AG04450 (cell line): ENCODE data around the gene ELOVL3. TPM values are rescaled to one million over a fixed set of nuclear protein-coding genes. Genes with fewer than 3 reads are reported as not detected.

ENCODE experiments used
- CTCF ChIA-PET: fragments of 300-600, 350-600 bp; formaldehyde crosslinking; extraction: SDS; loops from one replicate; lab custom pipeline; 2022; ENCODE audit warnings: antibody characterized with exemption, inconsistent platforms; lab: Charles Lee
- POLR2A ChIA-PET: fragments of 350-600 bp; formaldehyde crosslinking; extraction: SDS; loops from one replicate; lab custom pipeline; 2021; ENCODE audit warnings: antibody characterized with exemption, inconsistent platforms; lab: Yijun Ruan, JAX
- DNase-seq: peaks from one replicate; pipeline ENCODE4 v3.0.0-alpha.2; 2011; ENCODE audit warnings: low read depth, low spot score
- H3K27ac ChIP-seq: one replicate; pipeline ENCODE4 v1.5.1; 2012; ENCODE audit warnings: low read depth, low read length, control low read depth
- H3K27me3 ChIP-seq: one replicate; pipeline ENCODE4 v1.6.0; 2012; ENCODE audit warnings: low read length; ENCODE audit not compliant: control insufficient read depth, insufficient read depth
- H3K4me3 ChIP-seq: 2 replicates; pipeline ENCODE4 v1.5.1; 2011; ENCODE audit warnings: mild to moderate bottlenecking, low read depth, low read length, control low read depth
- H3K9me3 ChIP-seq: 2 replicates; pipeline ENCODE4 v1.5.1; 2012; ENCODE audit warnings: low read length; ENCODE audit not compliant: control insufficient read depth, insufficient read depth
- polyA plus RNA-seq: library from polyadenylated mRNA; depleted of rRNA; stranded (reverse); fragments of >200 nt; gene quantifications from 2 replicates; pipeline ENCODE4 v1.2.3, GENCODE V29; 2011
- TF ChIP-seq, protein P1 (sequence below): IDR thresholded peaks from 2 replicates; pipeline ENCODE4 v1.5.1; 2011; ENCODE audit warnings: low read depth, low read length, control low read depth, inconsistent platforms

ELOVL3 gene
- polyA plus RNA-seq, 1 experiment: 0.16 TPM

DNA sequence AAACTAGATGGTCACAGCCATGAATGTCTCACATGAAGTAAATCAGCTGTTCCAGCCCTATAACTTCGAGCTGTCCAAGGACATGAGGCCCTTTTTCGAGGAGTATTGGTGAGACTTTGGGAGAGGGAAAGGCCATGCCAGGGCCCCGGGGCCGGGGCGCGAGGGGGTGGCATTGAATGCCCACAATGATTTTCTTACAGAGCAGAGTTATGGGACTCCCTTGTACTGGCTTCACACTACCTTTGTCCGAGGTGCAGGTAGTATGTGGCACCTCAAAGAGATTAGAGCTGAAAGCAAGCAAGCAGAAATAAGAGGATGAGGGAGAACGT is 407 bp downstream of the ELOVL3 start:
- H3K9me3 ChIP-seq: no peaks in the 10 kb centered on the region; the same call in 1 of the 2 replicates
- DNase-seq: no peak
- ChIA-PET POLR2A (interaction anchor here (1.0 to 1.1 kb wide), 2 partner anchors 19 to 57 kb away, joined by 3 read pairs; partner anchors contain the start of gene GBF1), CTCF (interaction anchor here (0.6 to 10.8 kb wide), 6 partner anchors 15 to 181 kb away, joined by 3 to 442 read pairs (median 12); partner anchors contain the start of gene PITX3)
- H3K4me3 ChIP-seq: peak overlapping the region; percentile 49
- H3K27me3 ChIP-seq: peaks cover 35% of the 10 kb centered on the region
- TF ChIP-seq, protein P1, sequence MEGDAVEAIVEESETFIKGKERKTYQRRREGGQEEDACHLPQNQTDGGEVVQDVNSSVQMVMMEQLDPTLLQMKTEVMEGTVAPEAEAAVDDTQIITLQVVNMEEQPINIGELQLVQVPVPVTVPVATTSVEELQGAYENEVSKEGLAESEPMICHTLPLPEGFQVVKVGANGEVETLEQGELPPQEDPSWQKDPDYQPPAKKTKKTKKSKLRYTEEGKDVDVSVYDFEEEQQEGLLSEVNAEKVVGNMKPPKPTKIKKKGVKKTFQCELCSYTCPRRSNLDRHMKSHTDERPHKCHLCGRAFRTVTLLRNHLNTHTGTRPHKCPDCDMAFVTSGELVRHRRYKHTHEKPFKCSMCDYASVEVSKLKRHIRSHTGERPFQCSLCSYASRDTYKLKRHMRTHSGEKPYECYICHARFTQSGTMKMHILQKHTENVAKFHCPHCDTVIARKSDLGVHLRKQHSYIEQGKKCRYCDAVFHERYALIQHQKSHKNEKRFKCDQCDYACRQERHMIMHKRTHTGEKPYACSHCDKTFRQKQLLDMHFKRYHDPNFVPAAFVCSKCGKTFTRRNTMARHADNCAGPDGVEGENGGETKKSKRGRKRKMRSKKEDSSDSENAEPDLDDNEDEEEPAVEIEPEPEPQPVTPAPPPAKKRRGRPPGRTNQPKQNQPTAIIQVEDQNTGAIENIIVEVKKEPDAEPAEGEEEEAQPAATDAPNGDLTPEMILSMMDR: no peak
- H3K27ac ChIP-seq: no peak overlapping the region

DNA sequence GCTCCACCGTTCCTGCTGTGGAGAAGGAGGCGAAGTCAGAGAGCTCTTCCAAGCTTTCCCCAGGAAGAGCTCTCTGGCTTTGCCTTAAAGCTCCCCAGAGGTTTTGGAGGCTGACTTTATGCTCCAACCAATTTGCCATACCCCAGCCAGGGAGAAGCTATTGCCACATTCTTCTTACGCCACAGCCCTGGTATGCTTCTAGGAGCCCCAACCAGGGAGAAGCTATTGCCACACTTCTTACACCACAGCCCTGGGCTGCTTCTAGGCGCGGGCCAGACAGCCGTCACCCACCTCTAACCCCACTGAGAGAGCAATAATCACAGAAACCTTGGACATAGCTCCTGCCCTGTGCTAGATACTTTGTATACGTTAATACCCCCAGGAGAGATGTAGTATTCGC is 951 bp downstream of the ELOVL3 start:
- ChIA-PET POLR2A (interaction anchor here (0.9 to 1.1 kb wide), 2 partner anchors 14 to 57 kb away, joined by 3 to 4 read pairs; partner anchors contain the start of gene PITX3), CTCF (interaction anchor here (0.7 to 10.8 kb wide), 5 partner anchors 58 to 180 kb away, joined by 3 to 442 read pairs (median 15); no protein-coding TSS in a partner anchor)

DNA sequence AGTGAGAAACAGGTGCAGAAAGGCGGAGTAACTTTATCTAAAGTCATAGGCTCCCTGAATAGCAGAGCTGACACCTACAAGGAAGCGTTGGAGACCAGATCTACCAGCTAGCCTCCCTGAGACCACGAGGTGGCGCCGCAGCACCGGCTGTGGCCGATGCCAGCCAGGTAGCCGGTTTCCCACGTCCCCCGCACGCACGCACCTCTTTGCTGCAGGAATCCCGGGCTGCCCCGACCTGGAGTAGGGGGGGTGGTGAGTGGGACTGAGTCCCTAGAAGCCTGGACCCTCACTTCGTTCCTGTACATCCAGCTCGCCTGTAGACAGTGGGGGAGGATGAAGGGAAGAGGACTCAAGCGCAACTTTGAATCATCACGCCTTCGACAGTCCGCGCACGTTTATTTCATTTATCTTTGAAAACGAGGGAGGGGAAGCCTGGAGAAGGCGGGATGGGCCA is 3.7 kb downstream of the ELOVL3 start:
- H3K9me3 ChIP-seq: no peaks in the 10 kb centered on the region; the same call in 1 of the 2 replicates
- POLR2A ChIA-PET: interaction anchor here (0.5 to 1.7 kb wide), 6 partner anchors 58 to 164 kb away, joined by 3 to 6 read pairs (median 4); no protein-coding TSS in a partner anchor
- DNase-seq: no peak
- peak overlapping the region; percentile 49 for H3K4me3 ChIP-seq
- no peak overlapping the region for H3K27ac ChIP-seq
- H3K27me3 ChIP-seq: peaks cover 33% of the 10 kb centered on the region
- CTCF ChIA-PET: interaction anchor here (0.6 to 10.8 kb wide), 36 partner anchors 10 to 354 kb away, joined by 3 to 442 read pairs (median 5); partner anchors contain the start of genes FBXL15 and PITX3
- TF ChIP-seq, protein P1: peak; percentile 97

More for the DNA sequence above, 951 bp downstream of the ELOVL3 start:
- Histone ChIP-seq H3K9me3 (no peaks in the 10 kb centered on the region; the same call in 1 of the 2 replicates), H3K27me3 (peaks cover 40% of the 10 kb centered on the region), H3K4me3 (no peak overlapping the region), H3K27ac (no peak overlapping the region)
- TF ChIP-seq, protein P1: no peak
- no peak for DNase-seq

DNA sequence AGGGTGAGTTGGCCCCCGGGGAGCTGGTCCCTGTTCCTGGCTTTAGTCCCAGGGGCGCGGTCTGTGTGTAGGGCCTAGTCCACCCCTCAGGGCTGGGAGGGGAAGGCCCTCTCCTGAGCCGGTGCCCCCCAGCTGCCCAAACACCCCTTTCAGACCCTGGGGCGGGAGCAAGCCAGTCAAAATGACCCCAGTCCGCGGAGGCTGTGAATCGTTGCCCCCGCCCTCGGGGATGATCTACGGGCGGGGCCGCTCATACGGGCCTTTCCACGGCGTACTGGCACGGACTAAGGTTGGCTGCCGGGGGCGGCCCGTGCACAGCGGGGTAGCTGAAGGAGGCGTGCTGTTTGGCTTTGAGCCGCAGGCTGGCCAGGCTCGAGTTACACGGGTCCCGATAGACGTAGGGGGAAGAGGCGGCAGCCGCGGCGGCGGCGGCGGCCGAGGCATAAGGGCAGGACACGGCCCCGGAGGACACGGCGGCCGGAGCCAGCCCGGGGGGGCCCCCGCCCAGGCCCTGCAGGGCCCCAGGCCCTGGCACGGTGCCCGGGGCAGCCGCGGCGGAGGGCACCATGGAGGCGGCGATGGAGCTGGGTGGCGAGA is 4.3 kb downstream of the ELOVL3 start:
- peaks cover 33% of the 10 kb centered on the region for H3K27me3 ChIP-seq
- H3K4me3 ChIP-seq: peak overlapping the region; percentile 49
- POLR2A ChIA-PET: interaction anchor here (0.5 to 1.7 kb wide), 4 partner anchors 58 to 163 kb away, joined by 3 to 6 read pairs (median 4); no protein-coding TSS in a partner anchor
- DNase-seq: no peak
- TF ChIP-seq, protein P1: no peak
- CTCF ChIA-PET: interaction anchor here (0.6 to 10.8 kb wide), 35 partner anchors 10 to 353 kb away, joined by 3 to 442 read pairs (median 5); partner anchors contain the start of genes FBXL15 and PITX3
- no peaks in the 10 kb centered on the region; the same call in 1 of the 2 replicates for H3K9me3 ChIP-seq
- no peak overlapping the region for H3K27ac ChIP-seq
